Astrocyte (in vitro differentiated cells and primary cell): ENCODE measurements around the gene OPA1.

Source experiments
- EZH2 ChIP-seq: IDR thresholded peaks from 2 replicates; pipeline ENCODE4 v1.6.1; 2012; ENCODE audit warnings: mild to moderate bottlenecking, low read length, inconsistent platforms; ENCODE audit not compliant: insufficient read depth
- TF ChIP-seq, protein P1 (sequence below): IDR thresholded peaks from 2 replicates; pipeline ENCODE4 v1.5.1; 2011; ENCODE audit warnings: low read depth, mild to moderate bottlenecking, inconsistent platforms, low read length, moderate library complexity; ENCODE audit not compliant: insufficient read depth

- no peak for TF ChIP-seq EZH2
- TF ChIP-seq, protein P1, sequence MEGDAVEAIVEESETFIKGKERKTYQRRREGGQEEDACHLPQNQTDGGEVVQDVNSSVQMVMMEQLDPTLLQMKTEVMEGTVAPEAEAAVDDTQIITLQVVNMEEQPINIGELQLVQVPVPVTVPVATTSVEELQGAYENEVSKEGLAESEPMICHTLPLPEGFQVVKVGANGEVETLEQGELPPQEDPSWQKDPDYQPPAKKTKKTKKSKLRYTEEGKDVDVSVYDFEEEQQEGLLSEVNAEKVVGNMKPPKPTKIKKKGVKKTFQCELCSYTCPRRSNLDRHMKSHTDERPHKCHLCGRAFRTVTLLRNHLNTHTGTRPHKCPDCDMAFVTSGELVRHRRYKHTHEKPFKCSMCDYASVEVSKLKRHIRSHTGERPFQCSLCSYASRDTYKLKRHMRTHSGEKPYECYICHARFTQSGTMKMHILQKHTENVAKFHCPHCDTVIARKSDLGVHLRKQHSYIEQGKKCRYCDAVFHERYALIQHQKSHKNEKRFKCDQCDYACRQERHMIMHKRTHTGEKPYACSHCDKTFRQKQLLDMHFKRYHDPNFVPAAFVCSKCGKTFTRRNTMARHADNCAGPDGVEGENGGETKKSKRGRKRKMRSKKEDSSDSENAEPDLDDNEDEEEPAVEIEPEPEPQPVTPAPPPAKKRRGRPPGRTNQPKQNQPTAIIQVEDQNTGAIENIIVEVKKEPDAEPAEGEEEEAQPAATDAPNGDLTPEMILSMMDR = no peak
Measured at GRCh38 chr3:193730976-193731375, 138.0 kb downstream of the OPA1 start.
